ENCODE data around the gene SHC2.
"Not testable (repeated sequence)": the region's sequence is repeated elsewhere in the genome, so short reads cannot be mapped to it uniquely, and the experiment has no call there.

The SHC2 gene

GRCh38 chr19:491146-491741 is 30.4 kb upstream of the SHC2 start:
- DNase-seq: no peak

DNA sequence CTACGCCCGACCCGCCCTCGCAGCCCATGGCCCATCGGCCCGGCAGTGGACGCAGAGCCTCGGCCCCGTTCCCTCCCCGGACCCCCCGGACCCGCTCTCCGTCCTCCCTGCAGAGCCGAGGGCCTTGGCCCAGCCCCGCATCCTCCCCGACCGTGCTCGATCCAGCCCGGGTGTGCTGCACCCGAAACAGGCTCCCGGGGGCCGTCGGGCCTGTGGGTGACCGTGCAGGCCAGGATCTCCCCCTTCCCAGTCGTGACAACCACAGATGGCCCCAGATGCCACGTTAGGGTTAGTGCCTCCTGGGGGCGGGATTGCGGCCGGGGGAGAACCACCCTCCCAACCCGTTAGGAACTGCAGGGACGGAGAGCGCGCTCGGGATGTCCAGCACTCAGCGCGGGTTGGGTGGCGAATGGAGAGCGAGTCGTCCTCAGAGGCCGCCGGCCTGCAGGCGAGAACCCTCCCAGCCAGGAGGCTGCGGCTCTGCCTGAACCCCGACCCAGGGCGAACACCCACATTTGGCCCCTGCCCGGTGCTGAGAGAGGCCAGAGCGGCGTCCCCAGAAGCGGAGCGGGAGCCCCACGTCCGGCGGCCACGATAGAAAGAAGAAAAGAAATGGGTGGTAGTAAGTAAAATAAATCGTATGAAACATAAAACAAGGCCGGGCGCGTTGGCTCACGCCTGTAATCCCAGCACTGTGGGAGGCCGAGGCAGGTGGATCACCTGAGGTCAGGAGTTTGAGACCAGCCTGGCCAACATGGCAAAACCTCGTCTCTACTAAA is 28.8 kb upstream of the SHC2 start:
- DNase-seq: peak; percentile 65

DNA sequence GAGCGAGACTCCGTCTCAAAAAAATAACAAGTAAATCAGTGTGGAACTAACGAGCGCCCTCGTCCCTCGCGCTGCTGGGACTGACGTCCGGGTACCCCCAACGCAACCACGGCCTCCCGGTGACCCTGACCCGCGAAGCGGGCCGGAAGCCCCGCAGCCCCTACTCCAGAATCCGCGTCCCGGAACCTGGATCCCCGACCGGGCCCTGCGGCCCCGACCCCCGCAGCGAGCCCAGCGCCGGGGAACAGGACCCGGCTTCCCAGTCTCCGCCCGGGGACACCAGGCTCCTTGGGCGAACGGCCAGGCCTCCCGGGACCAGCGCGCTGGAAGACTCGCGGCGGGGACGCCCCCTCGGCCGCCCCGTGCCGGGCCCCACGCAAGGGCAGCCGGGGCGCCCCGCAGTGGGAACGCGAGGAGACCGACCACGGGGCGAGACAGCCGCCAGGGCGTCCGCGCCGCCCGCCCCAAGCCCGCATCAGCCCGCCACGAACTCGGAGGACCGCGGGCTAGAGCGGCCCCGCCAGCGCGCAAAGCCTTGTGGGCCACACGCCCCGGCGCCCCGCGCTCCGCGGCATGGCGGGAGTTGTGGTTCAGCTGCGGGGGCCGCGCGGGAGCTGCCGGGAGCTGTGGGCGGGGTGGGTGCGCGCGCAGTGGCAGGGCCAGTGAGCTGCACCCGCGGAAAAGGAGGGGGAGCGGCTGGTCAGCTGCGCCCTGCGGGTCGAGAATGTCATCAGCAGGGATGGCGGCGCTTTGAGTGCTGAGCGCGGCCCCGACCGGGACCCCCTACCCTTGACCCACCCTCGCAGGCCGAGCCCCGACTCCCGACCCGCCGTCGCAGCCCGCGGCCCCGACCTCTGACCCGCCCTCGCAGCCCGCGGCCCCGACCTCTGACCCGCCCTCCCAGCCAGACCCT is 27.9 kb upstream of the SHC2 start:
- peak; percentile 97 for DNase-seq

DNA sequence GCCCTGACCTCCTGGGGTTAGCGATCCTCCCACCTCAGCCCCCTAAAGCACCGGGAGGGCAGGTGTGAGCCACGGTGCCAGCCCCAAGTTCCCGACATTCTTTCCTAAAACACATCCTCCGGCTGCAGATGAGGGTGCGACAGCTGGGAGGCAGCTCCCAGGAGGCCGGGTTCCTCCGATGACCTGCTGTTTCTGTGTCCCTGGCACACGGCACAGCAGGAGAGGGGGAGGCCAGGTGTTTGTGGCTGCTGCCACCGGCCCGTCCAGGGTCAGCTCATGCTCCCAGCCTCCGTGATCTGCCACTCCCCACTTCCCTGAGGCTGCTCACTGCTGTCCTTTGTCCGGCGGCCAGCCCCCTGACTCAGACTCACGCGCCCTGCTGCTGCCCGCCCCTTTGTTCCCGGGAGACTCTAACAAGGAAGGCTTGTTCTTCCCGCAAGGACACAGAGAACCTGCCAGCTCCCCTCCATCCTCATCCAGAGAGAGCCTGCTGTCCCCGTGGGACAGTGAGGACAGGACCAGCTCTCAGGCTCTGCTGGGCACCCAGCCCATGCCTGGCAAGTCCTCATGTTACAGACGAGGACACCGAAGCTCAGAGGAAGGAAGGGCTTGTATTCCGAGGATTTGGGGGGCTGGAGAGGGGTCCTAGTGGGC is 24.9 kb upstream of the SHC2 start:
- DNase-seq: peak; percentile 89

DNA sequence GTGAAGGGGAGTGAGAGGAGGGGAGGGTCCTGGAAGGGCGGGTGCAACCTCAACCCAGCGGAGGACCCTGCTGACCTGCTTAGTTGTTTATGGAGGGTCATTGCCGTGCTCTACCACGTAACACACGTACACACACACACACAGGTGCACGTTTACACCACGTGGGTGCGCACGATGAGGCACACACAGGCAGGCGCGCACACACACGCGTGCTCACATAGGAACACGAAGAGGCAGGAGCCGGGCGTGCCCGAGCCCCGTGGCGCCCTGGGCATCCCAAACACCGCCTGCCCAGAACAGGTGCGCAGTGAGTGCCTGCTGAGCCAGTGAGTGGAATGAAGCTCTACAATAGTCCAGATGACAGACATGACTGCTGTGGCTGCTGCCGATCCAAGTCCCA is 24.2 kb upstream of the SHC2 start:
- peak; percentile 68 for DNase-seq

DNA sequence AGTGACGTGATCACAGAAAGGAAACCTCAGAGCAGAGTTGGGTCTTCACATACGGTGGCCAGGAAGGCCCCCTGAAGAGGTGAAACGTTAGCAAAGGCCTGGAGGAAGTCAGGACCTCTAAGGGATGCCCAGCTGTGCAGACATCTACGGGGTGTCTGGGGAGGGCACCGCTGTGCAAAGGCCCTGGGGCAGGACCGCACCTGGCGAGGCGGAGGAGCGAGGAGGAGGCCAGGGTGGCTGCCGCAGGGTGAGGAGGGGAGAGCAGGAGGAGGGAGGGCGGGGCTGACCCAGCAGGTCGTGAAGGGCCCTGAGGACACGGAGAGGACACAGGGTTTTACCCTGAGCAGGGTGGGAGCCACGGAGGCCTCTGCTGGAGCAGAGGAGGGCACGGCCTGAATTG is 23.7 kb upstream of the SHC2 start:
- no peak for DNase-seq

DNA sequence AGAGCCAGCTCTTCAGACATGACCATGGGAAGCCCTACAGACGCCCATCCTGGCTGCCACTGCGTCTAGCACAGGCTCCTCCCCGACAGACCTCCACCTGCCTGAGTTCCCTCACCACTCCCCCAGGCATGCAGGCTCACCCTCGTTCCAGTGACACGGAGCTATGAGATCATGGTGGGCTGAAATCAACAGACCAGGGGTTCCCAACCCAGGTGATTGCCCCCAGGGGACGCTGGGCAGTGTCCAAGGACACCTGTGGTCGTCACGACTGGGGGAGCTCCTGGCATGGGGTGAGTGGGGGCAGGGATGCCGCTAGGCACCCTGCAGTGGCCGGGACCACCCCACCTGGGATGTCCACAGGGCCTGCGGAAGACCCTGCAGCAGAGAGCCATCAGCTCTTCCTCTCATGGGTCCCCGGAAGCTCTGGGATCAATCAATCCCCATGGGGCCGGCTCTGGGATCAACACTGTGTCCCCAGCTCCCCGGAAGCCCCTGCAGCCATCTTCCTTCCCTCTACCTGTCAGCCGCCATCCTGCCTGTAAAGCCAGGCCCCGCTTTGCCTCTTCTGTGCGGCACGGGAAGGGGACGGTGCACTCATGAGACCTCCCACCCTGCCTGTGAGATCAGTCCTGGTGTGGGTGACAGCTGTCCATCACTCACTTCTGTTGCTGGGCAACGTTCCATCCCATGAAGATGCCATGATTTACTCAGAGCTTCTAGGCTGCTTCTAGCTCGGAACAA is 22.7 kb upstream of the SHC2 start:
- DNase-seq: no peak

DNA sequence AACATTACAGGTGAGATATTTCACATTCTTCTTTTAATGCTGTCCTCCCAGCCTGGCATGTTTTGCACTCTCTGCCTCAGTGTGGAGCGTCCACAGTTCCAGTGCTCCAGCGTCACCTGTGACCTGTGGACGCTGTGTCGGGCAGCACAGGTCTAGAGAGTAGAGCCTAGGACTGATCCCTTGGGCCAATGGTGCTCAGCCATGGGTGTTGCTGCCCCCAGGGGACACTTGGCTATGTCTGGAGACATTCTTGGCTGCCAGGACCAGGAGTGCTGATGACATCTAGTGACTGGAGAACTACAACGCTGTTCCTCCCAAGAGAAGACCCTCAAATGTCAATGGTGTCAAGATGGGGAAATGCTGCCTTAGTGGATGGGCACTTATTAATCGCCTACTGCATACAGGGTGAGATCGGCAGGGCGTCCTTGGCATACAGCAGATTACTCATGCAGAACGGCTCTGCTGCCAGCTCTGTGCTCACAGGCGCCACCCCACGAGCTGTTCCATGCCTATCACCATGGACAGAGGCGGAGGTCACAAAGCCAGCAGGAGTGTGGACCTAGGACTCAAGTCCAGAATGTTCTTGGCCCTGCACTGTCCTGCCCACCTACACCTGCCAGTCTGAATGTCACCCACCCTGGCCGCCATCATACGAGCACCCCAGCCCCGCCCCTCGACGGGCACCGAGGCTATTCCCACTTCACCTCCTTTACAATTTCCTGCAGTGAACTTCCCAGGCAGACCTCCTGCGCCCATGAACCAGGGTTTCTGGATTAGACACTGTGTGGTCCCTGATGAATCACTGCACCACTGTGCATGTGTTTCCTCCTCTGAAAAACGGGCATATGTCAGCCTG is 21.6 kb upstream of the SHC2 start:
- no peak for DNase-seq

DNA sequence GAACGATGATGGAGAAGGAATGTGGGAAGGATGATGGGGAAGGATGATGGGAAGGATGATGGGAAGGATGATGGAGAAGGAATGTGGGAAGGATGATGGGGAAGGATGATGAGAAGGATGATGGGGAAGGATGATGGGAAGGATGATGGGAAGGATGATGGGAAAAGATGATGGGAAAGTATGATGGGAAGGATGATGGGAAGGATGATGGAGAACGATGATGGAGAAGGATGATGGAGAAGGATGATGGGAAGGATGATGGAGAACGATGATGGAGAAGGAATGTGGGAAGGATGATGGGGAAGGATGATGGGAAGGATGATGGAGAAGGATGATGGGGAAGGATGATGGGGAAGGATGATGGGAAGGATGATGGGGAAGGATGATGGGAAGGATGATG is 20.3 kb upstream of the SHC2 start:
- DNase-seq: not testable (repeated sequence)

DNA sequence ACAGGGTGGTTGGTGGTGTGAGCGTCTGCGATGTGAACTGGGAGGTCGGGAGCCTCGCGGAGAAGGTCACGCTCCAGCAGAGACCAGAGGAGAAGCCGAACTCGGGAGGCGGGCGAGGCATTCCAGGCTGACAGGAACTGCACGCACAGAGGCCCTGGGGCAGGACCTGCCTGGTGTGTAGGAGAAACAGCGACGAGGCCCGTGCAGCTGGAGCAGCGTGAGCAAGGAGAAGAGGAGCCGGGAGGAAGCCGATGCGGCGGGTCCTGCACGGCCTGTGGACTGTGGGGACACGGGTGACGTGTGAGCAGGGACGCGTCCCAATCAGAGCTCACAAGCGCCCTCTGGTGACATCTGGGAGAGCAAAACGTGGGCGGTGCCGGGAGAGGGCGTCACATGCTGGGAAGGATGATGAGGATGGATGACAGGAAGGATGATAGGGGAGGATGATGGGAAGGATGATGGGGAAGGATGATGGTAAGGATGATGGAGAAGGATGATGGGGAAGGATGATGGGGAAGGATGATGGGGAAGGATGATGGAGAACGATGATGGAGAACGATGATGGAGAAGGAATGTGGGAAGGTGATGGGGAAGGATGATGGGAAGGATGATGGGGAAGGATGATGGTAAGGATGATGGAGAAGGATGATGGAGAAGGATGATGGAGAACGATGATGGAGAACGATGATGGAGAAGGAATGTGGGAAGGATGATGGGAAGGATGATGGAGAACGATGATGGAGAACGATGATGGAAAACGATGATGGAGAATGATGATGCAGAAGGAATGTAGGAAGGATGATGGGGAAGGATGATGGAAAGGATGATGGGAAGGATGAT is 19.4 kb upstream of the SHC2 start:
- peak; percentile 93 for DNase-seq

DNA sequence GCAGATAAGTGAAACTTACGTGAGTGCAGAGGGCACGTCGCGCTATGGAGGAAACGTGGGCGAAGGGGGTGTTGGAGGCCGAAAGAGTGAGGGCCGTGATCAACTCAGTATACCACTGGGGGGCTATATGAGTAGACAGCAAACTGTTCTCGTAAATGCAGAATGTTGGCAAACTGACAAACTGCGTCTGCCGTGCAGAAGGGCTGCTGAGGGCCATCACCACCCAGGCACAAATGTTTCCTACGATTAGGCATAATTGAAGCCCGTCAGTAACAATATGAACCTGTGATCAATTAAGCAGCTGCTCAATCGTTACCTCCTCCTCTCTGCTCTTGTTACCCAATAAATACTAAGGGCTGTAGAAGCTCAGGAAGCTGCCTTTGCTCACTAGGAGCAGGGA is 18.1 kb upstream of the SHC2 start:
- DNase-seq: no peak

- no peak for DNase-seq
Observed at GRCh38 chr19:478236-478903, 17.5 kb upstream of the SHC2 start.

- DNase-seq: no peak
Observed at GRCh38 chr19:475360-475759, 14.5 kb upstream of the SHC2 start.

GRCh38 chr19:474126-475078 is 13.6 kb upstream of the SHC2 start:
- DNase-seq: no peak

GRCh38 chr19:472005-472858 is 11.4 kb upstream of the SHC2 start:
- DNase-seq: no peak

DNA sequence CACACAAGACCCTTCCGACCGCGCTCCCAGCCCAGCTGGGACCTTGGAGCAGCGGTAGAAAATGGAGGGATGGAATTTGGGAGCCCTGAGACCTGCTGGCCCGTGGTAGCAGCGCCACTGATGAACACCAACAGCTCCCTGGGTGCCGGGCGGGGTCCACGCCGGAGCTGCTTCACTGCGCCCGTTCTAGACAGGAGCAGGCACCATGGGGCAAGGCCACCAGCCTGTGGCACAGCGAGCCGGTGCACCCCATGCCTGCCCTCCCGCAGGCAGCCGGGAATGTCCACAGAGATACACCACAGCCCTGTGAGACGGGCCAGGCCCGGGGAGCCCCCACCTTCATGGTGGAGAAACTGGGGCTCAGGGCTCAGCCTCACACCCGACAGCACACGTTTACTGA is 9.9 kb upstream of the SHC2 start:
- DNase-seq: no peak

- DNase-seq: no peak
Observed at GRCh38 chr19:469833-470232, 9.0 kb upstream of the SHC2 start.

All from eye (tissue), 1 donor.